Transverse colon (tissue), 4 donors: Measurements from ENCODE around the gene LTBP4. TPM values are rescaled to one million over a fixed set of nuclear protein-coding genes. Genes with fewer than 3 reads are reported as not detected.

Experiments
- DNase-seq: peaks from one replicate; pipeline ENCODE4 v3.0.0-alpha.2; 2019
- H3K27ac ChIP-seq, 4 donors: fragments of 200-600 bp; sonication (generic); 2 replicates each; pipeline ENCODE4 v1.5.1; 2016 to 2018; ENCODE audit warnings: inconsistent platforms in 4 of 4
- H3K27me3 ChIP-seq: fragments of 200-600 bp; sonication (generic); 2 replicates; pipeline ENCODE4 v1.5.1; 2017; ENCODE audit warnings: inconsistent platforms
- H3K36me3 ChIP-seq, 4 donors: fragments of 200-600 bp; sonication (generic); 2 replicates each; pipeline ENCODE4 v1.5.1; 2017 to 2019; ENCODE audit warnings: inconsistent platforms in 4 of 4
- H3K4me1 ChIP-seq, 4 donors: fragments of 200-600 bp; sonication (generic); 2 replicates each; pipeline ENCODE4 v1.5.1; 2017 to 2020; ENCODE audit warnings: inconsistent platforms in 4 of 4
- H3K4me3 ChIP-seq, 4 donors: fragments of 200-600 bp; sonication (generic); 1 replicate in 1 of 4; 2 replicates in 3 of 4; pipeline versions ENCODE4 v1.5.1 to v1.6.1; 2017 to 2019; ENCODE audit warnings: inconsistent platforms in 4 of 4
- H3K9me3 ChIP-seq, 2 donors: fragments of 200-600 bp; sonication (generic); 2 replicates each; pipeline ENCODE4 v1.5.1; 2017 to 2019; ENCODE audit warnings: inconsistent platforms in 2 of 2
- CTCF ChIP-seq, 5 experiments: fragments of 200-600 bp in 3 of 5; fragments of 450-650 bp in 2 of 5; sonication (generic) in 3 of 5; IDR thresholded peaks; 1 replicate in 2 of 5; 2 replicates in 3 of 5; pipeline ENCODE4 v1.5.1; 2016 to 2017; ENCODE audit warnings: antibody characterized with exemption in 5 of 5, inconsistent platforms in 3 of 5, mild to moderate bottlenecking in 2 of 5, moderate library complexity in 1 of 5
- EP300 ChIP-seq: sonication (generic); formaldehyde crosslinking; IDR thresholded peaks from one replicate; pipeline ENCODE4 v1.6.1; 2017; ENCODE audit warnings: antibody characterized with exemption, low read depth
- POLR2A ChIP-seq: fragments of 450-650 bp; IDR thresholded peaks from one replicate; pipeline ENCODE4 v1.6.1; 2016; ENCODE audit warnings: antibody characterized with exemption, mild to moderate bottlenecking, moderate library complexity
- POLR2AphosphoS5 ChIP-seq, 3 donors: sonication (generic); formaldehyde crosslinking; IDR thresholded peaks; one replicate each; pipeline ENCODE4 v1.6.1; 2016; ENCODE audit warnings: antibody characterized with exemption in 3 of 3
- WGBS, 2 donors: methylation state at CpG; one replicate each; pipeline ENCODE4 v1.1.5; 2018; ENCODE audit warnings: low coverage in 1 of 2; 5-methylcytosine and 5-hydroxymethylcytosine counted together
- in situ Hi-C, 4 donors: fragments of 200-750 bp; cut with MboI; loops; one replicate each; pipeline versions ENCODE4 v1.15.0 to v1.15.1; 2017; ENCODE audit warnings: low sequenced_read_pairs in 3 of 4, low pct_ligation_motif_present in 1 of 4, low pct_unique_long_range_greater_than_20kb in 1 of 4
- intact Hi-C: fragments of 100-400 bp; cut with DNase I; formaldehyde crosslinking; loops from one replicate; pipeline ENCODE4 v1.15.1; 2023; ENCODE audit warnings: low total_unique reads
- total RNA-seq, 4 donors: library from RNA; depleted of rRNA; stranded (reverse); fragments of >200 nt; gene quantifications; one replicate each; pipeline ENCODE4 v1.1.0, GENCODE V29; 2016

LTBP4 gene
- total RNA-seq, 4 donors from 2014 or later, result 122 to 477 (median 253) TPM

DNA sequence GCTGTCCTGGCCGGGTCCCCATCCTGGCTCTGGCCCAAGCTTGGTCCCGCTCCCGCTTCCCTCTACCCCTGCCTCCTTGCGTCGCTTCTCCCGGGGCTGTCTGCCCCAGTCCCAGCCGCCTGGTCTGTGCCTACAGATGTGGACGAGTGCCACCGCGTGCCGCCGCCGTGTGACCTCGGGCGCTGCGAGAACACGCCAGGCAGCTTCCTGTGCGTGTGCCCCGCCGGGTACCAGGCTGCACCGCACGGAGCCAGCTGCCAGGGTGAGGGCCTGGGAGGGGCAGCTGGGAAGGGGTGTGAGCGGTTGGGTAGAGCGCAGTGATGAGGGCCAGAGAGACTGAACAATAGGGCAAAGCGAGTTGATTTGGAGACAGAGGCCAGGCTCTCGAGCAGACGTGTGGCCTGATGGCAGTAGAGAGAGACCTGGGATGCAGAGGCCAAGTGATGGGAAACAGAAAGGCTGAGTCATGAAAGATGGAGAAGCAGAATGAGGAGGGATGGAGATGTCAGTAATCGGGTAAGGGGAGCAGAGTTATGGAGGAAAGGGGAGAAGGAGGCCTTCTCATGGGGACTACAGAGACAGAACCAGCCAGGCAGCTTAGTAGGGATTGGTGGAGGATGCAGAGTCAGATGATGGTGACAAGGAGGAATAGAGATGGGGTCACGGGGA is 9.4 kb downstream of the LTBP4 start:
- in situ Hi-C loops (no loop called here), intact Hi-C loops (no loop called here)
- Histone ChIP-seq H3K27ac (peak overlapping the region; percentile 88 to 91 (median 90)), H3K4me3 (peak overlapping the region in 2 of 4 donors; percentile 41 to 54), H3K27me3 (no peaks in the 10 kb centered on the region), H3K9me3 (no peaks in the 10 kb centered on the region), H3K4me1 (peaks cover 23 to 84% (median 71%) of the 10 kb centered on the region in 4 donors), H3K36me3 (no peaks in the 10 kb centered on the region)
- DNase-seq, result peak; percentile 73
- no peak for TF ChIP-seq CTCF (IDR thresholded peaks at IDR 0.05)
- TF ChIP-seq POLR2AphosphoS5 (IDR thresholded peaks at IDR 0.05), result peak in 2 of 3 donors; percentile 51 to 53
- no peak for TF ChIP-seq POLR2A
- WGBS, 2 donors, result 22 to 33% methylated on average over 4 to 29 of the region's 29 CpGs

DNA sequence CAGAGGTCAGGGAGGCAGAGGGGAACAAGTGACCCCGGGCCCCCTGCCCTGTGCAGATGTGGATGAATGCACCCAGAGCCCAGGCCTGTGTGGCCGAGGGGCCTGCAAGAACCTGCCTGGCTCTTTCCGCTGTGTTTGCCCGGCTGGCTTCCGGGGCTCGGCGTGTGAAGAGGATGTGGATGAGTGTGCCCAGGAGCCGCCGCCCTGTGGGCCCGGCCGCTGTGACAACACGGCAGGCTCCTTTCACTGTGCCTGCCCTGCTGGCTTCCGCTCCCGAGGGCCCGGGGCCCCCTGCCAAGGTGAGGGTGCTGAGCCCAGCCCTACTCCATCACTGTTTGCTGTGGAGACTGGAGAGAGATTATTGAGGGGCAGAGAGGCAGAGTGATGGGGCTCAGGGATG is 9.9 kb downstream of the LTBP4 start:
- 68% methylated on average over 15 of the region's 15 CpGs; no CpG with 5 or more reads in 1 of the 2 donors for WGBS, 2 donors
- intact Hi-C loops, result no loop called here
- peak overlapping the region; percentile 88 to 91 (median 90) for H3K27ac ChIP-seq
- TF ChIP-seq POLR2A, result peak; percentile 20
- peak in 2 of 3 donors; percentile 15 to 34 for TF ChIP-seq POLR2AphosphoS5 (IDR thresholded peaks at IDR 0.05)
- TF ChIP-seq EP300, result no peak
- no peak for TF ChIP-seq CTCF (IDR thresholded peaks at IDR 0.05)
- no peak overlapping the region for H3K4me3 ChIP-seq
- H3K4me1 ChIP-seq, result peaks cover 23 to 84% (median 68%) of the 10 kb centered on the region in 4 donors
- no peaks in the 10 kb centered on the region for H3K9me3 ChIP-seq
- DNase-seq, result peak; percentile 64
- H3K27me3 ChIP-seq, result no peaks in the 10 kb centered on the region
- in situ Hi-C loops, result no loop called here
- H3K36me3 ChIP-seq, result no peaks in the 10 kb centered on the region

DNA sequence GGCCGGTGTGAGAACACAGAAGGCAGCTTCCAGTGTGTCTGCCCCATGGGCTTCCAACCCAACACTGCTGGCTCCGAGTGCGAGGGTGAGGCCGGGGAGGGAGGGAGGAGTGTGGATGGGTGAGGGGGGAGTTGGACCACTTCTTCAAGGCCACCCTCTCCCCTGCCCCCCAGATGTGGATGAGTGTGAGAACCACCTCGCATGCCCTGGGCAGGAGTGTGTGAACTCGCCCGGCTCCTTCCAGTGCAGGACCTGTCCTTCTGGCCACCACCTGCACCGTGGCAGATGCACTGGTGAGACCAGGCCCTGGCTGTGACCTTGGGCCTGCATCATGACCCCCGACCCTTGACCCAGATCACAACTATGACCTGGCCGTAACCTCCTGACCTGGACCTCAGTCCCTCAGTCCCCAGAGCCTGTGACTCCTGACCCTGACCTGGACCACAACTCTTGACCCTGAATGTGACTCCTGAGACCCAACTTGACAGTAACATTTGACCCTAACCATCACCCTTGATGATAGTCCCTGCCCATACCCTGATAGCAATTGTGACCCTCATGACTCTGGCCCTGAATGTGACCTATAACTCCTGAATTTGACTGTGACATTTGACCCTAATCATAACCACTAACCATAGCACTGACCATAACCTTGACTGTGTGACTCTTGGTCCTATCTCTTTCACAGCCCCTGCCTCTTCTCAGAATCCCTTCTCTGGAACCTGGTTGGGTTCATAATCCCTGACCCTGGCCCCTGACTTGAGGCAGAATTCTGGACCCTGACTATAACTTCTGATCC is 10.9 kb downstream of the LTBP4 start:
- DNase-seq, result no peak
- Histone ChIP-seq H3K4me3 (no peak overlapping the region), H3K27ac (peak overlapping the region; percentile 88 to 91 (median 90)), H3K9me3 (no peaks in the 10 kb centered on the region), H3K27me3 (no peaks in the 10 kb centered on the region), H3K36me3 (no peaks in the 10 kb centered on the region), H3K4me1 (peaks cover 19 to 77% (median 58%) of the 10 kb centered on the region in 4 donors)
- TF ChIP-seq POLR2A (no peak), POLR2AphosphoS5 (IDR thresholded peaks at IDR 0.05) (no peak), EP300 (no peak), CTCF (IDR thresholded peaks at IDR 0.05) (no peak)
- intact Hi-C loops, result no loop called here
- in situ Hi-C loops, result no loop called here
- WGBS, 2 donors, result 88% methylated on average over 9 of the region's 10 CpGs; no CpG with 5 or more reads in 1 of the 2 donors

DNA sequence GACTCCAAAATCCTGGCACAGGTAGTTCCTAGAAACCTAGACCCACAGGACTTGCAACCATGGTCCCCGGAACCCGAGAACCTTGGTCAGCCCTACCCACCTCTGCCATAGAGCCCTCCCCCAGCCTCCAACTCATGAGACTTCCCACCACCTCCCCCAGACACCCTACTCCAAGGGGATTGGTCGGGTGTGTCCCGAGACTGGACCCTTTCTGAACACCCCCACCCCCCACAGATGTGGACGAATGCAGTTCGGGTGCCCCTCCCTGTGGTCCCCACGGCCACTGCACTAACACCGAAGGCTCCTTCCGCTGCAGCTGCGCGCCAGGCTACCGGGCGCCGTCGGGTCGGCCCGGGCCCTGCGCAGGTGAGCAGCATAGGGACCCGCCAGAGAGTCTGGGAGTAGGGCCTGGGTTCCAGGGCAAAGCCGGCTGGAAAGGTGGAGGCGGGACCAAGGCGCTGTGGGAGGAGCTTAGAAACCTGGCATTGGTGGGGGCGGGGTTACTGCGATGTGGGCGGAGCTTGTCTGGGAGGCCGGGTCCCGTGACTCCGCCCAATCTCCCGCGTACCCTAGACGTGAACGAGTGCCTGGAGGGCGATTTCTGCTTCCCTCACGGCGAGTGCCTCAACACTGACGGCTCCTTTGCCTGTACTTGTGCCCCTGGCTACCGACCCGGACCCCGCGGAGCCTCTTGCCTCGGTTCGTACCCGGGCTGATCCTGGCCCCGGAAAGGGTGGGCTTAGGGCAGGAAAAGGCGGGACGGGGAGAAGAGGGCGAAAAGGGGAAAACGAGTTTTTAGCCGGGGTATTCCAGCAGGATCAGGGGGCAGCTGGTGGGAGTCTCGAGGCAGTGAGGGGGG is 11.9 kb downstream of the LTBP4 start:
- in situ Hi-C loops (no loop called here), intact Hi-C loops (no loop called here)
- Histone ChIP-seq H3K27me3 (no peaks in the 10 kb centered on the region), H3K4me1 (peaks cover 16 to 67% (median 49%) of the 10 kb centered on the region in 4 donors), H3K9me3 (no peaks in the 10 kb centered on the region), H3K27ac (peak overlapping the region; percentile 90 to 92 (median 92)), H3K36me3 (no peaks in the 10 kb centered on the region), H3K4me3 (peak overlapping the region in 3 of 4 donors; percentile 41 to 72 (median 49))
- DNase-seq, result peak; percentile 70
- TF ChIP-seq POLR2A, result no peak
- no peak for TF ChIP-seq EP300
- no peak for TF ChIP-seq CTCF (IDR thresholded peaks at IDR 0.05)
- TF ChIP-seq POLR2AphosphoS5 (IDR thresholded peaks at IDR 0.05), result no peak
- WGBS, 2 donors, result 10 to 51% methylated on average over 2 to 44 of the region's 50 CpGs
